SU-DHL-6 (cell line): ENCODE data around the gene CSNK1D.

Experiments used
- H2AFZ ChIP-seq: fragments of 200-600 bp; sonication (generic); 2 replicates; pipeline ENCODE4 v1.6.1; 2014; ENCODE audit warnings: low read depth, mild to moderate bottlenecking, moderate library complexity, mixed read lengths, antibody characterized with exemption, low read length; ENCODE audit not compliant: severe bottlenecking
- H3F3A ChIP-seq: fragments of 200-600 bp; shearing (Covaris generic); 2 replicates; pipeline ENCODE4 v1.6.0; 2016; ENCODE audit warnings: antibody characterized with exemption, mild to moderate bottlenecking; ENCODE audit not compliant: insufficient read depth
- H3K27ac ChIP-seq: fragments of 200-600 bp; sonication (generic); 2 replicates; pipeline ENCODE4 v1.5.1; 2016; ENCODE audit warnings: low read depth, mild to moderate bottlenecking, low read length, moderate library complexity, mixed read lengths
- H3K27me3 ChIP-seq: fragments of 200-600 bp; sonication (generic), shearing (Covaris generic); 2 replicates; pipeline ENCODE4 v1.6.0; 2014; ENCODE audit warnings: mild to moderate bottlenecking, low read length
- H3K36me3 ChIP-seq: fragments of 200-600 bp; sonication (generic); 2 replicates; pipeline ENCODE4 v1.6.1; 2014; ENCODE audit warnings: mild to moderate bottlenecking, low read length, mixed read lengths
- H3K4me2 ChIP-seq: fragments of 300-600, 200-600 bp; shearing (Covaris generic), sonication (generic); 2 replicates; pipeline ENCODE4 v1.6.0; 2014; ENCODE audit warnings: low read length, low read depth, mild to moderate bottlenecking; ENCODE audit not compliant: poor library complexity, severe bottlenecking
- H3K4me3 ChIP-seq: fragments of 200-600 bp; sonication (generic); 2 replicates; pipeline ENCODE4 v1.5.1; 2014; ENCODE audit warnings: antibody characterized with exemption, low read length, mild to moderate bottlenecking, mixed read lengths; ENCODE audit not compliant: insufficient read depth, poor library complexity, severe bottlenecking
- H3K79me2 ChIP-seq: fragments of 200-600 bp; sonication (generic); 2 replicates; pipeline ENCODE4 v1.6.1; 2014; ENCODE audit warnings: mild to moderate bottlenecking, low read length, moderate library complexity; ENCODE audit not compliant: insufficient read depth
- H3K9ac ChIP-seq: fragments of 200-600 bp; sonication (generic); 2 replicates; pipeline ENCODE4 v1.7.0; 2014; ENCODE audit warnings: mild to moderate bottlenecking, low read length
- H3K9me2 ChIP-seq: fragments of 200-600 bp; sonication (generic); replicated peaks from 2 replicates; pipeline ENCODE4 v1.6.1; 2014; ENCODE audit warnings: low read length; ENCODE audit not compliant: insufficient read depth
- H3K9me3 ChIP-seq: fragments of 200-600 bp; sonication (generic); 2 replicates; pipeline ENCODE4 v1.6.1; 2014; ENCODE audit warnings: low read length, mixed read lengths; ENCODE audit not compliant: insufficient read depth
- H4K20me1 ChIP-seq: fragments of 200-600 bp; sonication (generic); 2 replicates; pipeline ENCODE4 v1.6.1; 2014; ENCODE audit warnings: low read depth, mild to moderate bottlenecking, antibody characterized with exemption, low read length, moderate library complexity, mixed read lengths
- CTCF ChIP-seq: fragments of 200-600 bp; sonication (generic); IDR thresholded peaks from one replicate; pipeline ENCODE4 v1.5.1; 2017; ENCODE audit warnings: antibody characterized with exemption, mild to moderate bottlenecking, low read length, moderate library complexity; ENCODE audit not compliant: insufficient read depth, poor library complexity, severe bottlenecking
- EZH2phosphoT487 ChIP-seq: fragments of 200-600 bp; sonication (generic), shearing (Covaris generic); conservative IDR thresholded peaks from 2 replicates; pipeline ENCODE4 v1.6.1; 2018; ENCODE audit warnings: mild to moderate bottlenecking, antibody characterized with exemption, low read length, moderate library complexity, mixed read lengths

CSNK1D gene

GRCh38 chr17:82282239-82283207, 9.0 kb upstream of the CSNK1D start:
- no peaks in the 10 kb centered on the region for H3K9me3 ChIP-seq
- H4K20me1 ChIP-seq: no peaks in the 10 kb centered on the region
- no peaks in the 10 kb centered on the region for H3K27me3 ChIP-seq
- no peaks in the 10 kb centered on the region for H3K36me3 ChIP-seq
- no peaks in the 10 kb centered on the region for H3K9me2 ChIP-seq
- TF ChIP-seq EZH2phosphoT487 (no peak), CTCF (no peak)
- H3K4me2 ChIP-seq: no peak overlapping the region
- H3K79me2 ChIP-seq: no peaks in the 10 kb centered on the region
- no peak overlapping the region for H2AFZ ChIP-seq
- no peaks in the 10 kb centered on the region for H3F3A ChIP-seq
- H3K4me3 ChIP-seq: no peak overlapping the region
- no peak overlapping the region for H3K9ac ChIP-seq
- no peak overlapping the region for H3K27ac ChIP-seq

GRCh38 chr17:82281502-82282238, 8.2 kb upstream of the CSNK1D start:
- no peaks in the 10 kb centered on the region for H3F3A ChIP-seq

GRCh38 chr17:82281076-82281475, 7.6 kb upstream of the CSNK1D start:
- no peaks in the 10 kb centered on the region for H3K9me3 ChIP-seq
- no peak overlapping the region for H3K27ac ChIP-seq
- no peaks in the 10 kb centered on the region for H3K36me3 ChIP-seq
- no peak overlapping the region for H3K9ac ChIP-seq
- no peaks in the 10 kb centered on the region for H3K79me2 ChIP-seq
- no peak overlapping the region for H3K4me3 ChIP-seq
- H3K27me3 ChIP-seq: no peaks in the 10 kb centered on the region
- no peaks in the 10 kb centered on the region for H3K9me2 ChIP-seq
- TF ChIP-seq CTCF (no peak), EZH2phosphoT487 (no peak)
- H3K4me2 ChIP-seq: no peak overlapping the region
- no peak overlapping the region for H2AFZ ChIP-seq
- no peaks in the 10 kb centered on the region for H4K20me1 ChIP-seq
- H3F3A ChIP-seq: no peaks in the 10 kb centered on the region

More at GRCh38 chr17:82281502-82282238, 8.2 kb upstream of the CSNK1D start:
- H3K79me2 ChIP-seq: no peaks in the 10 kb centered on the region
- H3K36me3 ChIP-seq: no peaks in the 10 kb centered on the region
- no peak overlapping the region for H3K4me3 ChIP-seq
- TF ChIP-seq EZH2phosphoT487 (no peak), CTCF (no peak)
- no peak overlapping the region for H3K27ac ChIP-seq
- no peaks in the 10 kb centered on the region for H3K9me2 ChIP-seq
- no peak overlapping the region for H2AFZ ChIP-seq
- no peaks in the 10 kb centered on the region for H4K20me1 ChIP-seq
- H3K4me2 ChIP-seq: no peak overlapping the region
- no peak overlapping the region for H3K9ac ChIP-seq
- H3K9me3 ChIP-seq: no peaks in the 10 kb centered on the region
- H3K27me3 ChIP-seq: no peaks in the 10 kb centered on the region
